KOPT-K1 (cell line): Measurements from ENCODE around the gene TTLL4.

Experiments
- H3K27ac ChIP-seq: fragments of 200-600 bp; sonication (generic); 2 replicates; pipeline ENCODE4 v1.5.1; 2016; ENCODE audit warnings: antibody characterized with exemption, mild to moderate bottlenecking, low read depth, low read length; ENCODE audit not compliant: poor library complexity, severe bottlenecking
- H3K36me3 ChIP-seq: fragments of 200-600 bp; sonication (generic); 2 replicates; pipeline ENCODE4 v1.5.1; 2017; ENCODE audit warnings: antibody characterized with exemption, mild to moderate bottlenecking, low read length, moderate library complexity; ENCODE audit not compliant: insufficient read depth
- H3K9me3 ChIP-seq: fragments of 200-600 bp; sonication (generic); 2 replicates; pipeline ENCODE4 v1.5.1; 2017; ENCODE audit warnings: antibody characterized with exemption, low read length, mild to moderate bottlenecking; ENCODE audit not compliant: insufficient read depth, poor library complexity, severe bottlenecking

Gene TTLL4

GRCh38 chr2:218780851-218781690 is 70.4 kb downstream of the TTLL4 start:
- H3K36me3 ChIP-seq = no peaks in the 10 kb centered on the region
- H3K9me3 ChIP-seq = peaks cover 18% of the 10 kb centered on the region
- H3K27ac ChIP-seq = no peak overlapping the region

DNA sequence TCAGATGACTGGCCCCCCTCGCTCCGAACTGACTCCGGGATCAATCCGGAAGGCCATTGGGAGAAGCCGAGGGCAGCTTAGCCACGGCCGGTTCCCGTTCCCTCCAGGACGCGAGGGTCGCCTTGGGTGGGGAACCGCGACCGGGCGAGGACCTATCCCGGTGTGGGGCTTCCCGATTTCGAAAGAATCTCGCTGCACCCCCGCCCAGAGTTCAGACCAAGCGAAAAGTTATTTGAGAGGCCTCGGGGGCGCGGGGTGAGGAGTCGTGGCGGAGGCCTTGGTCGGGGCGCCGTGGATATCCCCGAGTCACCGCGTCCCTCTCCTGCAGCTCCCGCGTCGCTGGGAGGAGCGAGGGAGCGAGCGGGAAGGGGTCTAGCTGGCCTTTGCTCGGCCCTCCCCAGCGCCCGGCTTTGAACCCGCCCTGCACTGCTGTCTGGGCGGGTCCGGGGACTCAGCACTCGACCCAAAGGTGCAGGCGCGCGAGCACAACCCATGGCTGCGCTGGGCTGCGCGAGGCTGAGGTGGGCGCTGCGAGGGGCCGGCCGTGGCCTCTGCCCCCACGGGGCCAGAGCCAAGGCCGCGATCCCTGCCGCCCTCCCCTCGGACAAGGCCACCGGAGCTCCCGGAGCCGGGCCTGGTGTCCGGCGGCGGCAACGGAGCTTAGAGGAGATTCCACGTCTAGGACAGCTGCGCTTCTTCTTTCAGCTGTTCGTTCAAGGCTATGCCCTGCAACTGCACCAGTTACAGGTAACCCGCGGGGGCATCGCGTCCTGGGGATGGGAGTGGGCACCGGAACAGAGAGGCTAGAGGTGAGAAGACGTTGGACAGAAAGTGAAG is 71.3 kb downstream of the TTLL4 start, which contains the start of gene CYP27A1:
TSS of gene CYP27A1 (plus strand) at position 457 of the 837 bp plus-strand sequence. CDS start at position 493, 36 bp downstream.
- Histone ChIP-seq H3K27ac (no peak within 1 kb of the TSS), H3K9me3 (peaks cover 10% of the 10 kb centered on the region), H3K36me3 (no peaks in the 10 kb centered on the region)

- Histone ChIP-seq H3K36me3 (no peaks in the 10 kb centered on the region), H3K9me3 (peaks cover 4% of the 10 kb centered on the region), H3K27ac (no peak overlapping the region)
Observed at GRCh38 chr2:218782528-218782844, 71.9 kb downstream of the TTLL4 start.

DNA sequence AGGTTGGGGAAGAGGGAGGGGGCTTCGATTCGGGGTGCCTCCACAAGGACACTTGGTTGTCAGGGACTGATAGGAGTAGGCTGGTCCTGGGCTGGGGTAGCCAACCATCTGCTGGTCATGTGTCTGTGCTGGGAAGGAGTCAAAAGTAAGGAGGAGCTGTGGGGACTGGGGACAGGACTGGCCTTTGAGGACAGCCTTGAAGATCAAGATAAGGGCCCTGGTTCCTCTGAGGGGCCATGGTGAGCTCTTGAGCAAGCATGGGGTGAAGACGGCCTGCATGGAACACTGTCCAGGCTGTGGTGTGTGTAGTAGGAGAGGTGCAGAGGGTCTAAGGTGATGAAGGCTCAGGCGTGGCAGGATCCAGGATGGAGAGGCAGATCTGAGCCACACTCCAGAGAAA is 73.1 kb downstream of the TTLL4 start:
- no peak overlapping the region for H3K27ac ChIP-seq
- no peaks in the 10 kb centered on the region for H3K9me3 ChIP-seq
- no peaks in the 10 kb centered on the region for H3K36me3 ChIP-seq

DNA sequence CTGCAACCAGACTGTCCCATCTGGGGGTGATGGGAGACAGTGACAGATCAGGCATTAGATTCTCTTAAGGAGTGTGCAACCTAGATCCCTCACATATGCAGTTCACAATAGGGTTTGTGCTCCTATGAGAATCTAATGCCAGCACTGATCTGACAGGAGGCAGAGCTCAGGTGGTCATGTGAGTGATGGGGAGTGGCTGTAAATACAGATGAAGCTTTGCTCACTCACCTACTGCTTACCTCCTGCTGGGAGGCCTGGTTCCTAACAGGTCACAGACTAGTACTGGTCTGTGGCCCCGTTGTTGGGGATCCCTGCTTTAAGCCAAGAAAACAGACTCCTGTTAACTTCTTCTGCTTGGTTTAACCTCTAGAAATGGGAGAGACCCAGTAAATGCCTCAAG is 74.5 kb downstream of the TTLL4 start:
- H3K27ac ChIP-seq = no peak overlapping the region
- H3K9me3 ChIP-seq = no peaks in the 10 kb centered on the region
- no peaks in the 10 kb centered on the region for H3K36me3 ChIP-seq

GRCh38 chr2:218786133-218786532 is 75.5 kb downstream of the TTLL4 start:
- H3K27ac ChIP-seq = no peak overlapping the region
- no peaks in the 10 kb centered on the region for H3K36me3 ChIP-seq
- no peaks in the 10 kb centered on the region for H3K9me3 ChIP-seq

- H3K27ac ChIP-seq = no peak overlapping the region
- H3K9me3 ChIP-seq = no peaks in the 10 kb centered on the region
- H3K36me3 ChIP-seq = no peaks in the 10 kb centered on the region
Observed at GRCh38 chr2:218788529-218789255, 78.1 kb downstream of the TTLL4 start.

- H3K27ac ChIP-seq = no peak overlapping the region
- H3K9me3 ChIP-seq = no peaks in the 10 kb centered on the region
- no peaks in the 10 kb centered on the region for H3K36me3 ChIP-seq
Observed at GRCh38 chr2:218792433-218792832, 81.8 kb downstream of the TTLL4 start.

- H3K9me3 ChIP-seq = peaks cover 5% of the 10 kb centered on the region
- no peaks in the 10 kb centered on the region for H3K36me3 ChIP-seq
- no peak overlapping the region for H3K27ac ChIP-seq
Observed at GRCh38 chr2:218796691-218797090, 86.1 kb downstream of the TTLL4 start.

- H3K9me3 ChIP-seq = peaks cover 10% of the 10 kb centered on the region
- no peak overlapping the region for H3K27ac ChIP-seq
- no peaks in the 10 kb centered on the region for H3K36me3 ChIP-seq
Observed at GRCh38 chr2:218798767-218799504, 88.3 kb downstream of the TTLL4 start.

DNA sequence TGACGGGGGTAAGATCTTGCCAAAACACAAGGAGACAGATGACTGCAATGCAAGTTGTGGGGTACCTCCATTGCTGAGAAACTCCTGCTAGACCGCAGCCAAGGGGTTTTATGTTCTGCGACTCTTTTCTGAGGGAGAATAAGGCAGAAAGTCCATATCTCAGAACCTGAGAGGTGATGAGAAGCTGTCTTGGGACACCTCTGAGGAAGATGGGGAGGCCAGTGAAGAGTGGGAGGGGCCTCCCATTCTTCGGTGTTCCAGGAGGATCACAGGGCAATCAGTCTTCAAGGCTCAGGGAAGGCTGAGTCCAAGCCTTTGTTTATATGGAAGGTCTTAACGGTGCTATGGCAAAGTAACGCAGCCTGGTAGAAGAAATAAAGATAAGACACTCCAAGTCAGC is 89.4 kb downstream of the TTLL4 start:
- peaks cover 21% of the 10 kb centered on the region for H3K9me3 ChIP-seq
- no peaks in the 10 kb centered on the region for H3K36me3 ChIP-seq

DNA sequence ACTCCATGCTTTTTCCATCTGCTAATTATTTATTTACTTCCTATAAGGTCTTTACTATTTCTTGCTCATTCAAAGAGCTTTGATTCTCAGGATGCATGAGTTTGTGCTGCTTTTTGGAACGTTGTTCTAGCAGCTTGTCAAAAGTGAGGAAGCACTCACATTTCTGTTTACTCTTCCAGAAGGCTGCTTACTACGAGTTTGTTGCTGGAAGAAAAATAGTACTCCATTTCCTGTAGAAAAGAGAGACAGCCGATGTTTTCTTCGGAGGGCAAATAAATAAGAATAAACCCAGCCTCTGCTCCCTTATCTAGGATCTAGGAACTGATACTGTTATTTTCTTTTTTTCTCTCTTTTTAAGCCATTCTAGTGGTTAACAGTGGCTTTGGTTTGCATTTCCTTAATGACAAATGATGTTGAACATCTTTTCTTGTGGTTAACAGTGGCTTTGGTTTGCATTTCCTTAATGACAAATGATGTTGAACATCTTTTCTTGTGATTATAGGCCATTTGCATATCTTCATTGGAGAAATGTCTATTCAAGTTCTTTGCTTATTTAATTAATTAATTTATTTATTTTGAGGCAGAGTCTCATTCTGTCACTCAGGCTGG is 91.9 kb downstream of the TTLL4 start:
- Histone ChIP-seq H3K27ac (no peak overlapping the region), H3K36me3 (no peaks in the 10 kb centered on the region), H3K9me3 (peaks cover 24% of the 10 kb centered on the region)

More for the DNA sequence above, 89.4 kb downstream of the TTLL4 start:
- no peak overlapping the region for H3K27ac ChIP-seq

- Histone ChIP-seq H3K9me3 (peaks cover 19% of the 10 kb centered on the region), H3K36me3 (no peaks in the 10 kb centered on the region), H3K27ac (no peak overlapping the region)
Observed at GRCh38 chr2:218804817-218805216, 94.2 kb downstream of the TTLL4 start.
